ENCODE measurements around the gene DNM2. TPM values are rescaled to one million over a fixed set of nuclear protein-coding genes. Genes with fewer than 3 reads are reported as not detected.
"Not testable (repeated sequence)": the region's sequence is repeated elsewhere in the genome, so short reads cannot be mapped to it uniquely, and the experiment has no call there.

The DNM2 gene
- total RNA-seq, 1 donor from 2014 or later, result 102 TPM

- peak; percentile 8 for TF ChIP-seq CTCF (IDR thresholded peaks at IDR 0.05; ENCODE audit: insufficient read depth, low read length, poor library complexity, severe bottlenecking)
- Histone ChIP-seq H3K27me3 (ENCODE audit: control insufficient read depth, insufficient read depth, low read length) (no peaks in the 10 kb centered on the region), H3K36me3 (ENCODE audit: control insufficient read depth, insufficient read depth, low read length) (no peaks in the 10 kb centered on the region), H3K4me3 (ENCODE audit: low read depth, low read length) (peak within 1 kb of the TSS; percentile 61)
- peak; percentile 88 for DNase-seq (ENCODE audit: low read depth)
Observed at GRCh38 chr19:10835754-10836478, 118.0 kb downstream of the DNM2 start, which contains the start of gene TMED1. Gene TMED1, minus strand, starts transcription at chr19:10836212. Its CDS starts 21 bp downstream, at chr19:10836191.

- peak overlapping the region; percentile 61 for H3K4me3 ChIP-seq (ENCODE audit: low read depth, low read length)
- H3K36me3 ChIP-seq (ENCODE audit: control insufficient read depth, insufficient read depth, low read length), result no peaks in the 10 kb centered on the region
- no peaks in the 10 kb centered on the region for H3K27me3 ChIP-seq (ENCODE audit: control insufficient read depth, insufficient read depth, low read length)
- DNase-seq (ENCODE audit: low read depth), result peak; percentile 39
- no peak for TF ChIP-seq CTCF (IDR thresholded peaks at IDR 0.05; ENCODE audit: insufficient read depth, low read length, poor library complexity, severe bottlenecking)
Observed at GRCh38 chr19:10836479-10837330, 118.8 kb downstream of the DNM2 start.

GRCh38 chr19:10837649-10838048 lies 119.8 kb downstream of the DNM2 start:
- H3K36me3 ChIP-seq (ENCODE audit: control insufficient read depth, insufficient read depth, low read length); H3K27me3 ChIP-seq (ENCODE audit: control insufficient read depth, insufficient read depth, low read length); H3K4me3 ChIP-seq (ENCODE audit: low read depth, low read length); DNase-seq (ENCODE audit: low read depth): not testable (repeated sequence)

GRCh38 chr19:10838377-10838776 lies 120.5 kb downstream of the DNM2 start:
- no peak for TF ChIP-seq CTCF (IDR thresholded peaks at IDR 0.05; ENCODE audit: insufficient read depth, low read length, poor library complexity, severe bottlenecking)
- DNase-seq (ENCODE audit: low read depth), result no peak
- no peaks in the 10 kb centered on the region for H3K27me3 ChIP-seq (ENCODE audit: control insufficient read depth, insufficient read depth, low read length)

GRCh38 chr19:10839114-10840050 lies 121.5 kb downstream of the DNM2 start:
- Histone ChIP-seq H3K27me3 (ENCODE audit: control insufficient read depth, insufficient read depth, low read length) (no peaks in the 10 kb centered on the region), H3K36me3 (ENCODE audit: control insufficient read depth, insufficient read depth, low read length) (no peaks in the 10 kb centered on the region), H3K4me3 (ENCODE audit: low read depth, low read length) (no peak overlapping the region)
- no peak for DNase-seq (ENCODE audit: low read depth)
- no peak for TF ChIP-seq CTCF (IDR thresholded peaks at IDR 0.05; ENCODE audit: insufficient read depth, low read length, poor library complexity, severe bottlenecking)

More at GRCh38 chr19:10838377-10838776, 120.5 kb downstream of the DNM2 start:
- H3K4me3 ChIP-seq (ENCODE audit: low read depth, low read length), result no peak overlapping the region
- H3K36me3 ChIP-seq (ENCODE audit: control insufficient read depth, insufficient read depth, low read length), result no peaks in the 10 kb centered on the region

All from kidney epithelial cell (primary cell).